ENCODE data around the gene CIT.

The CIT gene

DNA sequence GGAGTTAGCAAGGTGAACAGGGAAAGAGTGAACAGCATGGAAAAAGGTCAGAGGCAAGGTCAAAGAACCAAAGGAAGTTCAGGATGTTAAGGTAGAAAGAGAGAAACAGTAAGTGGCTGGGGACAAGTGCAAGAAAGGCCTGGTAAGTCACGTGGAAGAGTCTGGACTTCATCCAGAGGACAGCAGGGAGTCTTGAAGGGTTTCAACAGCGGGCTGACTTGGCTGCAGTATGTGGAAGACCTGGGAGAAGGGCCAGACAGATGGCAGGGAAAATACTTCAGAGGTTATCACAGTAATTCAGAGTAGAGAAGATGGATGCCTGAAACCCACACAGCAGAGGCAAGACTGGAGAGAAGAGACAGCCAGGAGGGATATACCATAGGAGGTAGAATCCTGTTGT lies 34.0 kb downstream of the CIT start:
- no peak for DNase-seq (ENCODE audit: low read depth)

DNA sequence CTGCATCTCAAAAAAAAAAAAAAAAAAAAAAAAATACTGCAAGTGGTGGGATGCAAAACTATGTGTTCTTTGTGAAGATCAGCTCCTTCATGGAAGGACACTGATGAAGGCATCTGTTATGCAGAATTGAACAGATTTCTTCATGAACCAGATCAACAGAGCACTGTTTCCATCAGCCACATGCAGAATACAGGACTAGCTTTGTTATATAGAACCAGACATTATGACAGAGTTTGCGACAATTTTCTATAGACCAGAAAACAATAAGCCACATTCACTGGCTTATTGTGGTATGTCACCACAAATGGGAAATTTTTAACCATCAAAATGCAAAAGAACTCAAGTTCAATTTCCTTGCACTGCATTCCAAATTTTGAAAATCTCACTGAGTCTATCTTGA lies 34.7 kb downstream of the CIT start:
- DNase-seq (ENCODE audit: low read depth) = no peak

DNA sequence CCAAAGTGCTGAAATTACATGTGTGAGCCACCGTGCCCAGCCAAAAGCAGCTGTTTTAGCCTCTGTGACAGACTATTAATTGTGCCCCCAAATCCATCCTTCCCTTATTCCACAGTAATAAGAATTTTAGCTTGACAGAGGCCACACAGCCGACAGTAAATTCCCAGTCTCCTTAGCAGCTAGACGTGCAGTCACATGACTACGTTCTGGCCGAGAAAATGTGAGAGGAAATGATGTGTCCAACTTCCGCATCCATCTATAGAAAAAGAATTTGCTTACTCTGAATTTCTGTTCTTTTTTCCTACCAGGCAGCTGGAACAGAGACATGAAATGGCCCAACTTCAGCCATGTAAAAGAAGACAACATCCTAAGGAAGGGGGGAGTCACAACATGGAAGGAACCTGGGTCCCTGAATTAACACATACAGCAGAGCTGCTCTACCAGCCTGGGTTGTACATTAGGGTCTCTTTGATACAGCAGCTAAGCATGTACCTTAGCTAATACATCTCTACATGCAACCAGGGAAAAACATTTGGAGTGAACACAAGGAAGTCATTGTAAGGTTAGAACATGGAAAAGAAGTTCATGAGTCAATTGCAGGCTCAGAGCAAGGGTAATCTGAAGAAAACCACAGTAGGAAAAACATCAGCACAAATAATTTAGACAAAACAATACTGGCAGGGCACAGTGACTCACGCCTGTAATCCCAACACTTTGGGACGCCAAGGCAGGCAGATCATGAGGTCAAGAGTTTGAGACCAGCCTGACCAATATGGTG lies 35.5 kb downstream of the CIT start:
- DNase-seq (ENCODE audit: low read depth) = no peak

DNA sequence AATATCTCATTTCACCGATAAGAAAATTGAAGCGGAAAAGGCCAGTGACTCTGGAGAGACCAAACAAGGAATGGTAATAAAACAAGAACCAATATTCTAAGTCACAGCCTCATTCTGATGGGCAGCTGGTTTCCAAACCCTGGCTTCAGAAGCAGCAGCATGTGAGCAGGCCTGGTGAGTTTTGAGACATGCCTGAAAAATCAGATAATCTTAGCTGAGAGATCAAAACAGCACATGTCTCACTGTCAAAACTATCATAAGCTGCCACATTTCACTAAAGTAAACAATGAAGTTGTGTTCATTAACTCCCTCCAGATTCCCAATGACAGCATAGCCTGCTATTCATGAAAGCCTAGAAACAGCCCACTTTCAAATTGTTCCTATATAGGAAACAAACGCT lies 36.5 kb downstream of the CIT start:
- DNase-seq (ENCODE audit: low read depth) = no peak

DNA sequence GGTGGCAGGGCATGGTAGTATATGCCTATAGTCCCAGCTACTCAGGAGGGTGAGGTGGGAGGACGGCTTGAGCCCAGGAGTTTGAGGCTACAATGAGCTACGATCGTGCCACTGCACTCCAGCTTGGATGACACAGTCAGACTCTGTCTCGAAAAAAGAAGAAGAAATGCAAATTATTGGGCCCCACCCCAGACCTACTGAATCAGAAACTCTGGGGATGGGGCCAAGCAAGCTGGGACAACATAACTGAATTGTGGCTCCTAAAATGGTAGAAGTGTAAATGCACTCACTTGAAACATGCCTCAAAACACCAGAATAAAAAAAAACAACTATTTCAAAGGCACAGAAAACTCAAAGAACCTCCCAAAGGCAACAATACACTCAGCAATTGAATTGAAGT lies 37.0 kb downstream of the CIT start:
- no peak for DNase-seq (ENCODE audit: low read depth)

DNA sequence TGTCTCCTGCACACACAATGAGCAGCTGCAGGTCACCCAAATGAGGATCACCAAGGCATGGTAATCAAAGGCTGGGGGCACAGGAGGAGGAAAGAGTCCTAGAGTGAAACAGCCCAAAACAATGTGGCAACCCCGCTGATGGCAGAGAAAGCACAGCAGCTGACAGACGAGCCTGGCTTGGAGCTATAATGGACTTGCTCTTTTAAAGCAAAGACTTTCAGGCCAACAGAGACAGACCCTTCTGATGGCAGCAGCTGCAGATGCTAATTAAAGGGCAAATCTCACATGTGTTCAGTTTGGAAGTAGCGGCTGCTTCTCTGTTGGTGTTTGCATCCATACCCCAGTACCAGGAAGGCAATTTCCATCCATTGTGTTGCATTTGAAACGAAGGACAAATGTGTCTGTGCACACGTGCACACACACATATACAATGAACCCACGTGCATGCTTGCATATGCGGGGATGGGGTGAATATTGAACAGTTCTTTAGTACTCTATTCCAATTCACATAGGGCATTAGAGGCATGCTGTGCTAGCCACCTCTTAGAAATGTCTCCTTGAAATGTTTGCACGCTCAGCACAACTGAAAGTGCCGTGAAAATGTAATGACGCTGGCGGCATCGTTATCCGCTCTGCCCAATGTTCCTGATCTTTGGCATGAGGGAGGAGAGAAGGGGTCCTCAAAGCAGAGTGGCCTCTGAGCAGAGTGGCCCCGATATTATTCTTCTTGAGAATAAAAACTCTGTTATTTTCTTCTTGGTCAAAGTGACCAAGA lies 38.1 kb downstream of the CIT start:
- DNase-seq (ENCODE audit: low read depth) = no peak

DNA sequence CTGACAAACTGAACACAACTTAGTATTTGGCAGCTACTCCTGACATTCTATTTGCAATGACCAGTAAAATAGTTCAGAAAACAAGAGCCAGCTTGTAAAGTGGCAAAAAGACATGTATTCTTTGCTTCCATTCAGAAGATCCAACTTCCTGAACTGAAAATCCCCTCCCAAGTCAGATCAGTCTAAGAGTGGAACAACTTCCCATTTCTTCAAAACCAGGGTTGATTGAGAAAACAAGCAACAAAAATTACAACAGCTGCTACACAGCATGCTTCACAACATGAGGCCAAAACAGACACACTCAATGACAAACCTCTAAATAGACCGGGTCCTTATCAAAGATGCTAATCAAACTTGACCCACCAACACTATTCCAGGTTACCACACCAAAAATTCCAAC lies 40.3 kb downstream of the CIT start:
- no peak for DNase-seq (ENCODE audit: low read depth)

DNA sequence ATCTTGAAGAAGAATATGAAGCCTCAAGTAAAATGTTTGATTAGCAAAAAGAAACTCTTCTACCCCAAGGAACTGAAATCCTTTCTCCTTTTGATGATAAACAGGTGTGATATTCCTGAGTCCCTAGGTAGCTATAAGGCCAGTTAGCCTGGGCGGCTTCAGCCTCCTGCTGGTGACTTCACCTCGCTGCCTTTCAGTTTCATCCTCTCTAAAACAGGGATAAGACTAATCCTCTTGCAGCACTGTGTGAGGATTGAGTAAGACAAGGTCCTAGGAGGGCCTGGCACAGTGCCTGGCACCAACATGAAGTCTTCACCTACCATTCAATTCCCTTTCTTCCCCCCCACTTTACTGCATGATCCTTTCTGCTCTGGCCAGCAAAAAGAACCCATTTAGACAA lies 42.1 kb downstream of the CIT start:
- no peak for DNase-seq (ENCODE audit: low read depth)

DNA sequence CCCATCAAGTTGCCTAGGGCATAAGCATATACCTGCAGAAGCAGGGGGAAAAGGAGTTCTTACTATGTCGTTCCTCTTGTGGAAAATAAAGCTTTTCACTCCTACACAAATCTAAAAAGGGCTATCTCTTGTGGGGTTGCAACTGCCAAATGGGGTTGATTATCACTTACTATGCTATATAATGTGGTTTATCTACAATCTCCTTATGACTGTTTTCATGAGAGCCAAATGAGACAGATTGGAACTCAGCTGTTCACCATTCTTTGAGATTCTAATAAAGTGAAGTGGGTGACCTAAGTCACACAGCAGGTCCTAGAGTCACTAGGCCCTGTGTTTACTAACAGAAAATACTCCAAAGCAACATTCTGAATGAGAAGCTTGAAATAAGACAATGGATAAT lies 47.7 kb downstream of the CIT start:
- no peak for DNase-seq (ENCODE audit: low read depth)

DNA sequence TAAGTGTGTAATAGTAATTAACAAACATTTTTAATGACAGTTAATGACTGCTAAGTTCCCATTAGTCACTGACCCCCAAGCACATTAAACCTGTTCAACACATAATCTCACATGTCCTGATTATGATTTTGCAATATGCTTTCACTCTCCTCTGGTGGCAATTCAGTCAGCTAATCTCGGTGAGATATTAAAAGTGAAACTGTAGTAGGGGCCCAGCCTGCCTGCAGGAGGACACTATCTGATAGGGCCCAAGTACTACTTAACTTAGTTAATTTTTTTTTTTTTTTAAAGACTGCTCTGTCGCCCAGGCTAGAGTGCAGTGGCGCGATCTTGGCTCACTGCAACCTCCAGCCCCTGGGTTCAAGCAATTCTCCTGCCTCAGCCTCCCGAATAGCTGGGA lies 48.8 kb downstream of the CIT start:
- no peak for DNase-seq (ENCODE audit: low read depth)

DNA sequence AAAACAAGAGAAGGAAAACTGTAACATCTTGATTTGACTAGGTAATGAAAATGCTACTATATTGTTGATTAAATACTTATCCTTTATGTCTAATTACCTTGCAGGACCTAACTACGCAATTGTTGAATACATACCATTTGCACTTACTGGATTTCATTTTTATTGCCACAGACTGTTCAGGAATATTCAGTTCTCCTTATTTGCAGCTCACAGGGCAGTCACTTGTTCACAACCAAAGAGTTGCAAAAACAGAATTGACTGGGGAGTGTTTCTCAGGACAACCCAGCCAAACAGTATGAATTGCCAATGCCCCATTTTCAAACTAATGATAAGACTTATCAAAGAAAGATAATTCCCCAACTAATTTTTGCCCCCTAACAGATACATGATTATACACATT lies 49.4 kb downstream of the CIT start:
- DNase-seq (ENCODE audit: low read depth) = no peak

DNA sequence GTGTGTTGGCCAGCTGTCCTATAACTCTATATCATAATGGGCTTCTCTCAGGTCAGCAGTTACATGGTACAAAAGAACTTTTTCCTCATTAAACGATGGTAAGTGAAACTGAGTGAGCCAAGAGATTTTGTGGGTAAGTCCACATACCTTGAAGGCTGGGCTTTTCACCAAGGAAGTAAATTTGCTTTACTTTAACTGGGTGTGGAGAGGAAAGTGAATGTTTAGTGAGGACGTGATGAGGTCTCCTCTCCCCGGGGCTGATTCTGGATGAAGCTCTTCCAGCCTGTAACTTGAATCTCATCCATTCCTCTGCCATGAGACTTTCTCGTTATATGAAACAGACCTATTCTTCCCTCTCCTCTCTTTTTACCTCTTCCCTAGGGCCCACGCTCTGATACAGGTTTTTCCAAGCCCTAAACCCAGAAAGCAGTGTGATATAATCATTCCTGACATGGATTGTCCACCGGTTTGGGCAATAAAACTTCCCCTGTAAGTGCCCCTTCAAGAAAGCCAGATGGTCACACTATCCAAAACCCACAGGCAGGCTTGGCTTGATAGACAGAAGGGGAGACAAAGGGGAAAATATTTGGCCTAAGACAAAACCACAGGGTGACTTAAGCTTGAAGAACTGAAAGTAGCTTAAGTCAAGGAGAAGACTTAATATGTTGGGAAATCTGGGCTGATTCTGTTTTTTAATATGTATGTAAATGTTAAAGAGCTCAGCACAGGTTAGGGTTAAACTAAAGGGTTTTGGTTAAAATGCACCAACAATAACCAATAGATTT lies 50.3 kb downstream of the CIT start:
- no peak for DNase-seq (ENCODE audit: low read depth)

DNA sequence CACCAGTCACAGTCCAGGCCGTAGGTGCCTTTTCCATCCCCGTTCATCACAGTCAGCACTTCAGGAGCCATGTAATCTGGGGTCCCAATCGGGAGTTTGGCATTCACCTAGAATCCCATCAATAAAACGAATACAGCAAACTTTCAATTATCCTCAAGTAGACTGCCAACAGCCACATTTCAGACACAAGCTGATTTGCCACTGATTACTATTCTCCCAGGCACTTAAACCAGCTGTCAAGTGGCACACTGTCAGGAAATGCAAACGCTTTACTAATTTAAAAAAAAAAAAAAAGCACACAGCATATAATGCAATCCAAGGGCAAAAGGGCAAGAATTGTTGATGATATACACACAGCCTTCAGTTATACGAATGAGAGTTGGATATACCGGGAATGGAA lies 51.9 kb downstream of the CIT start:
- DNase-seq (ENCODE audit: low read depth) = no peak

DNA sequence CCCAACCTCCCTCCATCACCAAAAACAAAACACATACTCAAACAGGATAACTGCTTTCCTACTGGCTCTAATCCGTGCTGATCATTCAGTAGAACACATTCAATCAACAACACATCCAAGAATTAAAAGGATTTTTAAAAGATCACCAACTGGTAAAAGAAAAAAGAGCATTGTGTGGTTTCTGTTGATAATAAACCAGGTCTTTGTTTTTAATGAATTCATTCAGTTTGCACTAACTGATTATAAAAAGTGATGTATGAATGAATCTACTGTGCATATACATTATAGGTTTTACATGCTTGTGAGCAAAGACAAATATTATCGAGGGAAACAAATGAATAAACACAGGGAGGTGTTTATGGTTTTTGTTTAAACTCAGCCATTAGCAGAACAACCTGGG lies 55.1 kb downstream of the CIT start:
- no peak for DNase-seq (ENCODE audit: low read depth)

DNA sequence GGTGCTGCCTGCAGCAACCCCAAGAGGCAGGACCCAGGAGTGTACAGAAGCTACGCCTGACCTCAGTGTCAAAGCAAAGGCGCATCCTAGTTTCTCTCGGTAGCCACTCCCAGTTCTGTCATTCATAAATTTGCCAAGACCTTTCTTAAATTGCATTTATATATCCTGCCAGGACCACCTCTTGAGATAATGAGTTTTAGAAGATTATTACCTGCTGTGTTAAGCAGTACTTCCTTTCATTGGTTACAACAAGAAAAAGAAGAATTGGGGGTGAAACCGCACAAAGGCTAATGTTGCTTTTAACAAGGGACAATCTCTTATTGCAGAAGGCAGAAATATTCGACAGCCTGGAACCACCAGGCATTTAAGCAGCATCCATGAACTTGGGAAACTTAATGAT lies 57.8 kb downstream of the CIT start:
- DNase-seq (ENCODE audit: low read depth) = no peak

DNA sequence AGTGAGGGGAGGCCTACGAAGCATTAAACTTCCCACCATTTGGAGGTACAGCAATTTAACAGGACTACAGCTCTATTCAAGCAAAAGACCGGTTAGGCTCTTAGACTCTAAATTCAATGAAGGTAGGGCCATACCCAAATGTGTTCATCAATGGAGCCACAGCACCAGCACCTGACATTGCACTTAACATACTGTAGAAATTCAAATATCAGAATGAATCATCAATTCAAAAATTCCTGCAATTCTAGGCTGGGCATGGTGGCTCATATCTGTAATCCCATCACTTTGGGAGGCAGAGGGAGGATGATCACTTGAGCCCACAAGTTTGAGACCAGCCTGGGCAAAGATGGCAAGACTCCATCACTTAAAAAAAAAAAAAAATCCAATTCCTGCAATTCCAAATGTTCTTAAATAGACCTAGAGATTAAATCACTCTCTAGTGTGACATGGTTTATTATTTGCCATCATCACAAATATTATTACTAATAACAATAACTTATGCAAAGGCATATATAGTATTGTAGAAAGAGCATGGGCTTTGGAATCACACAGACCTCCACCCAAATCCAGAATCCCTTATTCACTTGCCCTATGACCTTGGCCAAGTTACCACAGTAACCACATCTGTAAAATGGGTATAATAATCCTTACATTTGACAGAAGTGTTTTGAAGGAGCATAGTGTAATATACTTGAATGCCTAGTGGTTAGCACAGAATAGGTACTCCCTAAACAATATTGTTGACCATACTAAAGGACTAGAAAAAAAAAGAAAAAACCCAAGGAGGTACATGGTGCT lies 59.4 kb downstream of the CIT start:
- no peak for DNase-seq (ENCODE audit: low read depth)

DNA sequence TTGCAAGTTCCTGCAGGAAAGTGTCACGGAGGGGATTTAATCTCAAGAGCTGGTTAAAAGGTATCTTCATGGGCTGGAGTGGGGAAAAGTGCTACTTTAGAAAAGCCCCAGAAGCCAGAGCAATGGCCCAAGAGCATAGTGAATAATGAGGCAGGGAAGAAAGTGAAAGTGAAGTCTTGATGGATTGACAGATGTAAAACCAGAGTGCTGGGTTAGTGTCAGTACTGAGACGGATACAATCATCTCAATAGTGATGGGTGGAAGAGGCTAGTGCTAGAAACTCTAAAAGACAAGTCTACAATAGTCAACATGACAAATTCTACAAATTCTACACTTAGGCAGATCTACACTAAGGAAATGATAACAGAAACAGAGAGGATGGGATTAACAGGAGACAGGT lies 68.1 kb downstream of the CIT start:
- no peak for DNase-seq (ENCODE audit: low read depth)

DNA sequence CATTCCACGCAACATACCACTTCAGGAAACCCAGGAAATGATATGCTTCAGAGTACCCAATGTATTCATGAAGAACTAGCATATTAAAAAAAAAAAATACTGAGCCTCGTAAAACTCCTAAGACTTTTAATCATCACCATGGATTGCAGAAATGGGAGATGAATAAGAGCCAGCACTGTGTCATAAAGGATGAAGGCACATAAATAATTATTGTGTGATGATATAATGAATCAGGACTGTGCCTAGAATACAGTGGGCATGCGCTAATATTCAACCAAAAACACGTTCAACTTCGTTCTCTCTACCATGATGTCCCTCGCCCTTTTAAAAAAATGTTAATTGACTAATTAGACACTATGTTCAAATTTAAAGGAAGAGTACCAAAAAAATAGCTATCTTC lies 68.7 kb downstream of the CIT start:
- DNase-seq (ENCODE audit: low read depth) = no peak

DNA sequence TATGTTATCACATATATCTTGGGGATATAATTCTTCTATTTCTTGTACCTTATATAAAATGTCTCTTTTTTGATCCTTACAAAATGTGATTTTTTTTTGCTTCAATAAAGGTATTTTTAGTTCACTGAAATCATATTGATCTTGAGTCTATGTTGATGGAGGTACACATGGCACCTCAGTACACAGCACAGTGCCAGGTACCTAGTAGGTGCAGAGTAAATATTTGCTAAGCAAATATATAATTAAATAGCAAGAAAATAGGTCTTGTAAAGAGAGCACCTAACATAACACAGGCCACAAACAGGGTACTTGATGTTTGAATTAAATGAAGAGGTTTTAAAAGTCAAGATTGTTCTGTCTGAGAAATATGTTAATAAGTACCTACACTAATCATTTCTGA lies 69.7 kb downstream of the CIT start:
- no peak for DNase-seq (ENCODE audit: low read depth)

DNA sequence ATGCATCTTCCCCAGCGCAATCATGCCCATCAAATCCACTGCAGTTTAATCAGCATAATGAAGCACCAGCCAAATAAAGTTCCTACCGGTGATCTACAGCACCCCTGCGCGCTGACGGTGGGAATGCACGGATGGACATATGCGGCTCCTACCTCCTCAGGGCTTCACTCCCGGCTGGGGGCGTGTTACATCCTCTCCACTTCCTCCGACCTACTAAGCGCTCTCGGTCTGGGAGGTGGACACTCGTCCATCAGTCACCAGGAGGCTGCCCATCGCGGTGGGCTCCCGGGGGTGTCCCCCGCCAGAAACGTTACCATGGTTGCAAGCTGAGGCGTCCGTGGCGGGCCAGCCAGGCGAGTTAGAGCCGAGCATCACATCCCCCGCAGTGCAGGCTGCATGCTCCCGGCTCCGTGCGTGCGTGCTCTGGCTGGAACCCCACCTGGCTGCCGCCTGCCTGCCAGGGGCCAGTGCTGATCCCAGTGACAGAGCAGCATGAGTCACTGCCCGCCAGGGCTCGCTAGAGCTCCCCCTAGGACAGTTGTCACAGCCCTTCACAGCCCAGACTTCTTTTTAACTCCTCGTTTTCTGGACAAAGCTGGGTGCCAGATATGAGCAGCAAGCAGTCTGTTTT lies 73.0 kb downstream of the CIT start:
- no peak for DNase-seq (ENCODE audit: low read depth)

DNA sequence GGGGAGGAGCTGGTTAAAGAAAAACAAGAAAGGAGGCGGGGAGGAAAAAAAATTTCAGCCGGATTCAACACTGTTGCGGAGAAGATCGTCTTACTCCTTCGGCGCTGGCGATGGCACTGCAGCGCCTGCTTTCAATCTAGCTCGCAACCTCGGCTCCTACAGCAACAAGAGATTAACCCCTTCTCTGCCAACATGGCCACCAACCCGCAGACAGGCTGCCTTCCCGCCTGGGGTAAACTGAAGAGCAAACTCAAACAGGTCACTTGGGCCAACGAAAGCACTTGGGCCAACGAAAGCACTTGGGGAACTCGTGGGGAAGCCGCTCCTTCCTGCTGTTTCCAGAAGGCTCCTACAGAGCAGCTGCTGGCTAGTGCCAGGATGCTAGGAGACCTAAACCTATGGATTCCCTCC lies 73.7 kb downstream of the CIT start:
- no peak for DNase-seq (ENCODE audit: low read depth)

DNA sequence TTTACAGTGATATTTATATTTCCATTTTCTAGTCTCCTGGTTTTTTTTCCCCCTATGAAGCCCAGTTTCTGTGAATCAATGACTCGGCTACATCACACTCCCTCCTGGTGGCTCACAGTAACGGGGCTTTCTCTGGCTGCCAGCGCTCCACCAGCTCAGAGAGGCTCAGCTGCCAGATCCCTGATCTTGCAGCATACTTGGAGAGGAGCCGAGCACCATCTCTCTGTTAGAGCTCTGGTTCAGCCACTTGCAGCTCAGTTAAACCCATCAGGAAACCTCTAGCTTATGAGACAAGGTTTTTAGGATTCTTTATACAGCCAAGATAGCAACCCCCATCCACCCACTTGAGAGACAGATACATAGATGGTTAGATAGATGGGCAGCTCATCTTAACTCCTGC lies 74.6 kb downstream of the CIT start:
- no peak for DNase-seq (ENCODE audit: low read depth)
